Sigmoid colon (tissue), 7 donors: ENCODE data around the gene SLC12A8. TPM values are rescaled to one million over a fixed set of nuclear protein-coding genes. Genes with fewer than 3 reads are reported as not detected.

Source experiments
- DNase-seq: peaks from one replicate; pipeline ENCODE4 v3.0.0-alpha.2; 2019
- H3K27ac ChIP-seq, 4 donors: fragments of 200-600 bp; sonication (generic); one replicate each; pipeline ENCODE4 v1.5.1; 2016 to 2019; ENCODE audit warnings: mild to moderate bottlenecking in 1 of 4
- H3K27me3 ChIP-seq, 3 donors: fragments of 200-600 bp; sonication (generic); one replicate each; pipeline ENCODE4 v1.5.1; 2019; ENCODE audit warnings: mild to moderate bottlenecking in 1 of 3
- H3K36me3 ChIP-seq, 4 donors: fragments of 200-600 bp; sonication (generic); one replicate each; pipeline ENCODE4 v1.5.1; 2016 to 2019
- H3K4me1 ChIP-seq, 4 donors: fragments of 200-600 bp; sonication (generic); one replicate each; pipeline ENCODE4 v1.5.1; 2017 to 2019
- H3K4me3 ChIP-seq, 4 donors: fragments of 200-600 bp; sonication (generic); one replicate each; pipeline ENCODE4 v1.5.1; 2017 to 2019; ENCODE audit warnings: mild to moderate bottlenecking in 2 of 4, moderate library complexity in 1 of 4
- H3K9me3 ChIP-seq, 4 donors: fragments of 200-600 bp in 3 of 4; sonication (generic) in 3 of 4; one replicate each; pipeline versions ENCODE4 v1.5.1 to v1.6.1; 2013 to 2019
- CTCF ChIP-seq, 4 experiments: fragments of 450-650 bp in 3 of 4; fragments of 200-600 bp in 1 of 4; IDR thresholded peaks; one replicate each; pipeline ENCODE4 v1.5.1; 2016 to 2019; ENCODE audit warnings: antibody characterized with exemption in 4 of 4, mild to moderate bottlenecking in 3 of 4, moderate library complexity in 2 of 4
- EP300 ChIP-seq, 4 donors: sonication (generic); formaldehyde crosslinking; IDR thresholded peaks; one replicate each; pipeline ENCODE4 v1.6.1; 2017; ENCODE audit warnings: antibody characterized with exemption in 4 of 4
- POLR2A ChIP-seq, 2 donors: fragments of 450-650 bp; IDR thresholded peaks; one replicate each; pipeline ENCODE4 v1.6.1; 2016; ENCODE audit warnings: antibody characterized with exemption in 2 of 2, mild to moderate bottlenecking in 2 of 2, moderate library complexity in 2 of 2
- POLR2AphosphoS5 ChIP-seq, 4 donors: sonication (generic); formaldehyde crosslinking; IDR thresholded peaks; one replicate each; pipeline ENCODE4 v1.6.1; 2017; ENCODE audit warnings: antibody characterized with exemption in 4 of 4
- WGBS, 2 donors: extraction: QIAGEN DNeasy Blood & Tissue Kit; methylation state at CpG; one replicate each; pipeline ENCODE4 v1.1.7; 2013; 5-methylcytosine and 5-hydroxymethylcytosine counted together
- intact Hi-C: fragments of 100-400 bp; cut with DNase I; formaldehyde crosslinking; loops from one replicate; pipeline ENCODE4 v1.15.1; 2023
- polyA plus RNA-seq, 3 donors: library from polyadenylated mRNA; stranded (reverse); fragments of 200-250 nt; gene quantifications; one replicate each; pipeline ENCODE4 v1.2.3, GENCODE V29; 2013
- total RNA-seq, 4 donors: library from RNA; depleted of rRNA; stranded (reverse); fragments of >200 nt; gene quantifications; one replicate each; pipeline ENCODE4 v1.1.0, GENCODE V29; 2016
- donor health status: healthy with polysubstance abuse.
- donor health status: Bipolar disorder and iron deficiency.
- donor health status: healthy.

SLC12A8 gene
- total and polyA plus RNA-seq, 7 donors = 0.33 to 6.3 (median 1.7) TPM; not detected in 3

- no peaks in the 10 kb centered on the region for H3K36me3 ChIP-seq
- TF ChIP-seq CTCF (IDR thresholded peaks at IDR 0.05) (no peak), POLR2AphosphoS5 (IDR thresholded peaks at IDR 0.05) (no peak), POLR2A (IDR thresholded peaks at IDR 0.05) (no peak), EP300 (IDR thresholded peaks at IDR 0.05) (no peak)
- intact Hi-C loops = no loop called here
Measured at GRCh38 chr3:125194849-125195601, 17.5 kb downstream of the SLC12A8 start.

GRCh38 chr3:125194061-125194848 is 18.3 kb downstream of the SLC12A8 start:
- Histone ChIP-seq H3K27me3 (no peaks in the 10 kb centered on the region), H3K36me3 (no peaks in the 10 kb centered on the region), H3K4me3 (no peak overlapping the region), H3K4me1 (no peaks in the 10 kb centered on the region), H3K27ac (no peak overlapping the region), H3K9me3 (no peaks in the 10 kb centered on the region)
- intact Hi-C loops = no loop called here
- 91% methylated on average over 7 of the region's 7 CpGs for WGBS, 2 donors
- DNase-seq = no peak
- no peak for TF ChIP-seq POLR2AphosphoS5 (IDR thresholded peaks at IDR 0.05)
- TF ChIP-seq EP300 (IDR thresholded peaks at IDR 0.05) = no peak
- TF ChIP-seq CTCF (IDR thresholded peaks at IDR 0.05) = no peak
- TF ChIP-seq POLR2A (IDR thresholded peaks at IDR 0.05) = no peak

More at GRCh38 chr3:125194849-125195601, 17.5 kb downstream of the SLC12A8 start:
- Histone ChIP-seq H3K27ac (no peak overlapping the region), H3K4me1 (no peaks in the 10 kb centered on the region), H3K27me3 (no peaks in the 10 kb centered on the region), H3K9me3 (no peaks in the 10 kb centered on the region), H3K4me3 (no peak overlapping the region)
- WGBS, 2 donors = 75 to 83% methylated on average over 5 of the region's 5 CpGs
- DNase-seq = no peak

GRCh38 chr3:125192190-125193035 is 20.1 kb downstream of the SLC12A8 start:
- Histone ChIP-seq H3K27me3 (no peaks in the 10 kb centered on the region), H3K9me3 (no peaks in the 10 kb centered on the region), H3K4me1 (no peaks in the 10 kb centered on the region), H3K4me3 (no peak overlapping the region), H3K36me3 (no peaks in the 10 kb centered on the region), H3K27ac (no peak overlapping the region)
- no peak for DNase-seq
- intact Hi-C loops = no loop called here
- TF ChIP-seq POLR2AphosphoS5 (IDR thresholded peaks at IDR 0.05) (no peak), EP300 (IDR thresholded peaks at IDR 0.05) (no peak), POLR2A (IDR thresholded peaks at IDR 0.05) (no peak), CTCF (IDR thresholded peaks at IDR 0.05) (no peak)
- WGBS, 2 donors = 75 to 93% methylated on average over 12 of the region's 12 CpGs

- peaks cover 0 to 2% (median under 1%) of the 10 kb centered on the region in 4 donors for H3K4me1 ChIP-seq
- H3K27ac ChIP-seq = no peak overlapping the region
- intact Hi-C loops = no loop called here
- WGBS, 2 donors = 79 to 89% methylated on average over 7 of the region's 7 CpGs
- no peaks in the 10 kb centered on the region for H3K9me3 ChIP-seq
- DNase-seq = no peak
- H3K27me3 ChIP-seq = no peaks in the 10 kb centered on the region
- no peaks in the 10 kb centered on the region for H3K36me3 ChIP-seq
- TF ChIP-seq CTCF (IDR thresholded peaks at IDR 0.05) (no peak), POLR2AphosphoS5 (IDR thresholded peaks at IDR 0.05) (no peak), POLR2A (IDR thresholded peaks at IDR 0.05) (no peak), EP300 (IDR thresholded peaks at IDR 0.05) (no peak)
- H3K4me3 ChIP-seq = no peak overlapping the region
Measured at GRCh38 chr3:125191730-125192129, 20.8 kb downstream of the SLC12A8 start.
